GM19438 (cell line): ENCODE results near the gene PSMB5.

Experiments used
- ATAC-seq: cut with Tn5 transposase; IDR thresholded peaks from one replicate; pipeline ENCODE4 v1.9.1; 2021; ENCODE audit warnings: low read depth; ENCODE audit not compliant: unreplicated experiment

The PSMB5 gene

DNA sequence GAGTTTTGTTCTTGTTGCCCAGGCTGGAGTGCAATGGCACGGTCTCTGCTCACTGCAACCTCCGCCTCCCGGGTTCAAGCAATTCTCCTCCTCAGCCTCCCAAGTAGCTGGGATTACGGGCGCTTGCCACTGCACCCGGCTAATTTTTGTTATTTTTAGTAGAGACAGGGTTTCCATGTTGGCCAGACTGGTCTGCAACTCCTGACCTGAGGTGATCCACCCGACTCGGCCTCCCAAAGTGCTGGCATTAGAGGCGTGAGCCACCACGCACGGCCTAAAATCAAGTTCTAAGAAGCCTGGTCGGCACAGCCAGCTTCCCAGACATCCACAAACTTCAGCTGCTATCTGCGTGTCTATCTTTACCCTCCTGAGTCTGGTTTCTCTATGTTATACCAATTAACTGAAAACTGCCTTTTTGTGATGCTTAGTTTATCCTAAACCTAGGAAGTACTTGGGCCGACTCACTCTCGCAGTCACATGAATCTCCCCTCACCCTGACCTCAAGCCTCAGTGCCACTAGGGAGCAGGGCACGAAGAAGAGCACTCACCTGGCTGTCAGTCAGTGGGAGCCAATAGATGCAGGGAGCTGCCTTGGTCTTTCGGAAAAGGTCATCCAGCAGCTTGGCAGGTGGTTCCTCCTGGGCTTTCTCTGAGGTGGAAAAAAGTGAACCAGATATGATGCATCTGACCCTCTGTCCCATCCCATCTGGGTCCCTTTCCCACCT, 26.0 kb upstream of the PSMB5 start:
- no peak for ATAC-seq

DNA sequence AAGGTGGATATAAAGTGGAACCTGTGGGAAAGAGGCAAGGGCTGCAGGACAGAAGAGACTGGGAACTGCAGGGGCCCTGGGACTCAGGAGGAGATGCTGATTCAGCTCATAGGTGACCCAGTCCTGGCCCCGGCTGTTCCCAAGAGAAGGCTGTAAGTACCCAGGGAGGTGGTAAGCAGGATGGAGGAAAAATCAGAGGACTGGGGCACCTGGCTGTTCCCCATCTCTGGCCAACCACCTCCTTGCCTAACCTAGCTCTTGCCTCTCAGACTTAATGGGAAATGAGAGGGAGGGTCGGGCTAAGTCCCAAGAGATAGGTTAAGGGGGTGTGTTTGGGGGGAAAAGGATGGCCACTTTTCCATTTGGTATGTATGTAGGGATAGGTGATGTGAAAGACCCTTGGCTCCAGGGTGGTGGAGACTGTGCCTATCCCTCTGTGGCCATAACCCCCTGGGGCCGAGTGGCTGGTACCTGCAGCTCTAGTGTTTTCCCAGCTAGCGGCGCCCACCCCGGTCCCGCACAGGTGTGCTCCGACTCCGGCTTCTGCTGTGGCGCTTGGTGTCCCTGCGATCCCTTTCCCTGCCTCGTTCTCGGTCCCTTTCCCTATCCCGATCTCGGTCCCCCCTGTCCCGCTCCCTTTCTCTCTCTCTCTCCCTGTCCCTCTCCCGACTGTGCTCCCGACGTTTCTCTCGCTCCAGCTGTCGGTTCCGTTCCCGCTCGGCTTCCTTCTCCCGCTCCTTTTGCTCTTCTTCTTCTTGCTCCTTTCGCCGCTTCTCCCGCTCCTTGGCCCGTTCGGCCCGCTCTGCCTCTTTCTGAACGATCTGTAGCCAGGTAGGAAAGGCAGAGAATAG, 24.2 kb upstream of the PSMB5 start:
- no peak for ATAC-seq

DNA sequence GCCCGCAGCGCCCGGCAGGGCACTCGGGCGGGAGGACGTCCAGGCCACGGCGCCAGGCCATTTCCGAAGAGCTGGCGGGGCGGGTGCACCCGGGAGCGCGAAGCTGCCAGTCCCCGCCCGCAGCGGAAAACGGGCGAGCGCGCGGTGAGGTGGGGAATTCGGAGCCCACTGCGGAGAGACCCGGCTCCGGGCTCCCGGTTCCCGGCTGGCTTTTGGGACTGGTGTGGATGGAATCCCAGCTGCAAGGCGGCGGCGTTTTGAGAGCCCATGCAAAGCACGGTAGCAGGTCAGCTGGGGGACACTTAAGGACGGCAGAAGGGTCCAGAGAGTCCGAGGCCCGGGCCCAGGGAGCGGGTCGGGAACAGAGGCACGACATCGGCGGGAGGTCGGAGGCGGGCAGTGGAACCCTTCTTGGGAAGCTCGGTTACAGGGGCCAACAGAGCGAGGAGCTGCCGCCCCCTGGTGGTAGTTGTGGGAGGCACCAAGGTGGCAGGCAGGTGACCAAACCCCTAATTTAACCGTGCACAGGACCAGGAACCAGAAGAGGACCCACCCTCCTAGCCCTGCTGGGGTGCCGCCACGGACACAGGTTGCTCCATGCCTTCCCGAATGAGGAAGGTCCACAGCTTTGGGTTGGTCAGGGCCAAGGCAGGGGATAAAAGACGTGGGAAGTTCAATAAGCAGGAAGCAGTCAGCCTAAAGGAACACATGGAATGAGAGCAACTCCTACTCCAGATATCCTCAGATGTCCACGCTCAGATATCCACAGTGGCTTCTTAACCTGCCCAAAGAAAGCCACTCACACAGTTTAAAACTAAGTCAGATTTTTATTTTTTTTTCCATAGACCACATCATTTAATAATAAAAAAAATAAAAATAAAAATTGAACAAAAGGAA, 23.3 kb upstream of the PSMB5 start:
- peak; percentile 62 for ATAC-seq

DNA sequence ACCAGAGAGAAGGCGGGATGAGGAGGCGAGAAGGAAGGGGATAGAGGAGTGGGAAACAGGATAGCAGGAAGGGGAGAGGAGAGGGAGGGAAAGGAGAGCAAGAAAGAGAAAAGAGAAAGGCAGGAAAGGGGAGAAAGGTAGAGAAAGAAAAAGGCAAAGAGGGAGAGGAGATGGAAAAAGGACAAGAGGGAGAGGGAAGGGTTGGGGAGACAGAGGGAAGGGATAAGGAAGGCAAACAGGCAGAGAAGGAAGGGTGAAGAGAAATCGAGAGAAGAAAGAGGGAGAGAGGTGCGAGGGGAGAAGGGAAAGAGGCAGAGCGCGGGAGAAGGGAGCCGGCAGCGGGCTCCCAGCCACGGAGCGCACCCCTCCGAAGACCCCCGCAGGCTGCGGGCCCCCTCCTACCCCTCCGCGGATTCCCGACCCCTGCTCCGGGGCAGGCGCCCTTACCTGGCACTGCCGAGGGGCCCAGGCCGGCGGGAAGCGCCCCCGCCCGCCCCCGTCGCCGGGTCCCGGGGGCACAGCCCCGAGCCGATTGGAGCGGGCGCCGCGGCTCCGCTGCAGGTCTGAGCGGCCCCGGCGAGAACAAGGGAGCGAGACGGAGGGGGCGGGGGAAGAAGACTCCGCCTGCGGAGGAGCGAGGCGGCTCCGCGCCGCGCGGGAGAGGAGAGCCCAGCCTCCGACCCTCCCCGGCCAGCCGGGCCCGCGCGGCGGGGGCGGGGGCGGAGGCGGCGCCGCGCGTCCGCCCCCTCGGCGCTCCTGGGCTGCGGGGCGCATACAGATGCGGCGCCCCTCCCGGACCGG, 22.5 kb upstream of the PSMB5 start, which contains the start of gene CDH24:
Gene CDH24 (minus strand): TSS at position 565 of the 801 bp plus-strand sequence. CDS start 1,787 bp downstream, outside the sequence.
- ATAC-seq: peak; percentile 54

DNA sequence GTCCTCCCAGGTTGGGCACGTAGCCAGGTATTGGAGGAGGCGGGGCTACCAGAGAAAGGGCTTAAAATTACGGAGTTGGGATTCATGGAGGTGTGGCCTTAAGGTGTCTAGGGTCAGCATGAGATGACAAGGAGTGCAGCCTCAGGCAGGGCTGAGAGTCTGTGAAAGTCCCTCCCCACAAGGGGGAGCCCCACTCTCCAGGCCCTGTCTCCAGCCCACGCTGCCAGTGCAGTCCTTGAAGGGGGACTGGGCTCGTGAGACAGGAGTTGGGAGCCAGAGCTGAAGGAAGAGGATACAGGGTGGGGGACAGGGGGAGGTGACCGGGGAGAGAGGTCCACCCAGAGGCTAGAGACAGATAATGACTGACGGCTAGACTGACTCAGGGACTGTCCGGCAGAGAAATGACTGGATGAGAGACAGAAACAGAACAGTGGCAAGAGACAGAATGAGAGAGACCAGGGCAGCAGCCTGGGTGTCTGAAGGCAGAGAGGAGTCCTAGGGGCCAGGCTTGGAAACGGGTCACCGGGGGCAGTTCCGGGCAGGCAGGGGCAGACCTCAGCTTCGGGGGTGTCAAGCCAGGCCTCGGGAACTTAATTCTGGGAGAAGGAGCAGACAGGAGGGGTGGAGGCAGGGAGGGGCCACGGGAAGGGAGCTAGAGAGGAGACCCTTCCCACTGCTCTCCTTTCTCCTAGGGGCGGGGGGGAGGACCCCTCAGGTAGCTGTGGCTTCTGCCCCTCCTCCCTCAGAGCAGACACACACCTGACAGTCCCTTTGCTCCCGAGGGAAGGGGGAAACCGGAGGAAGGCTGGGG, 21.6 kb upstream of the PSMB5 start:
- ATAC-seq: peak; percentile 50

DNA sequence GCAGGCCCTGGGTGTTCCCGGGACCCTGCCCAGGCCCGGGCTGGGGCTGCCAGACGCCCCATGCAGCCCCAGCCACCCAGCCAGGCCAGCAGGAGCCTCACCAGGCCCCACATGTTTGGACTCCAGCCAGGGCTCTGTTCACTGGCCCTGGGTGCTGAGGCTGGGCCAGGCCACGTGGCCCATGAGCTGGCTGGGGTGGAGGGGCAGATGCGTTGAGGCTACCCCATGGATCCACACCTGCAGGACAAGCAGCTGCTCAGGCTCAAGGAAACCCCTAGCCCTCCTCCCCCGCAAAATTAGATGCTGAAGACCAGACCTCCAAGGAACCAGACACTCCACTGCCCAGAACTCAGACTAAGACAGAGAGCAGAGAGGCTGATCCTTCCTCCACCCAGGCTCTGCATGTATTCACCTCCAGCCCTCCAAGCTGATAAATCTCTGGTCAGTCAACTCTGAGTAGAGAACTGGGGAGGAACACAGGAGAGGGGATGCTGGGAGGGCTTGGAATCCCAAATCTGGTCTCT, 21.0 kb upstream of the PSMB5 start:
- ATAC-seq: no peak

DNA sequence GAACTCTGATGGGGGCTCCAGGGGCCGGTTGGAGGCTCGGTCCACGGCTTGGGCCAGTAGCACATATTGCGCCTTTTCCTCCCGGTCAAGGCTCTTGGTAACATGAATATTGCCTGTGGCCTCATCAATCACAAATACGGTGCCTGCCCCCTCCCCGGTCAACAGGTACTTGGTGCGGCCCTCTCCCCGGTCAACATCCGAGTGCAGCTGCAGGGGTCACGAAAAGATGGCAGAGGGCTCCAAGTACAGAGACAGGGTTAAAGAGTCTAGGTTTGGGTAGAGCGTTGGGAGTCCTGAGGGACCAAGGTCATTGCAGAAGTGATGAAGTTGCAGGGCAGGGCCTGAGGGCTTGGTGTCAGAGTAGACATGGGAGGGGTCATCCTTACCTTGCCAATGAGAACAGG, 20.4 kb upstream of the PSMB5 start:
- no peak for ATAC-seq

DNA sequence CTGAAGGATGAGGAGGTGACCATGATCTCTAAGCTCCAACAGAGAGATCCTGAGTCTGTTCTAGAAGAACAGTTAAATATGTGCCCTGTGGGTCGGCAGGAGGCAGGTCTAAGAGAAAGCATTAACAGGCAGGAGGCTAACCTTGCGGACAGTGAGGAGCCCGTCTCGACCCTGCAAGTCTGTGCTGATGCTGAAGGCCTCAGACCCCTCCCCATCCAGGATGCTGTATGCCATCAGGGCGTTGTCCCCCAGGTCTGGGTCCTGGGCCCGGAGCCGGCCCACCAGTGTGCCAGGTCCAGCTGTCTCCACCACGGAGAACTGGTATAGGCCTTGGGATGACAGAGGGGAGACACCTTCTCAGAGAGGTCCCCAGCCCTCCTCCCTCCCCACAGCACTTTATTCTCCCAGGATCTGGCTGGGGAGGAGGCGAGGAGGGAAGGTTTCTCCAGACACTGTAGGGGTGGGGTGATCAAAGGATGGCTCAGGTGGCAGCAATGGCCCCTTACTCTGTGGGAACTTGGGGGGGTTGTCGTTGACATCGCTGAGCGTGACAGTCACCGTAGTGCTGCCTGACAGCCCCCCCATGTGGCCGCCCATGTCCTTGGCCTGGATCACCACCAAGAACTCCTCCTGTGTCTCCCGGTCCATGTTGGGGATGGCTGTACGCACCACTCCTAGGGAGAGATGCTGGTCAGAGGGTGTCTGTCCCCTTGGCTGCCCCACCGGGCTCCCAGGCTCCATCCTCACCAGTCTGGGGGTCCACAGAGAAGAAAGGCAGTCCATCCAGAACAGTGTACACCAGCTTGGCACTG, 19.5 kb upstream of the PSMB5 start:
- ATAC-seq: no peak

DNA sequence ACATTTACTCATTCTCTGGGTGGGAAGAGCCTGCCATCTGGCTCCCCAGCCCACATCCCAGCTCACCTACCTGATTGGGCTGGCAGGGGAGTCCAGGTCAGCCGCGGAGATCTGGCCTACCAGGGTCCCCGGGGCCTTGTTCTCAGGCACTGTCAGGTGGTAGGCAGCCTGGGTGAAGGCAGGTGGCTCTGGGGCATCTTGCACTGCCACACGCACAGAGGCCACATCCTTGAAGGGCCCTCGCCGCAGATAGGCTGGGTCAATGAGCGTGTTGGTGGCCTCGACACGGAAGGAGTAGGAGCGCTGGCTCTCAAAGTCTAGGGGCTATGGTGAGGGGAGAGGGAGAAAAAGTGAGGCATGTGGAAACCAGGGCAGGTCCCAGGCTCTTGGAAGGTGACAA, 18.7 kb upstream of the PSMB5 start:
- no peak for ATAC-seq

DNA sequence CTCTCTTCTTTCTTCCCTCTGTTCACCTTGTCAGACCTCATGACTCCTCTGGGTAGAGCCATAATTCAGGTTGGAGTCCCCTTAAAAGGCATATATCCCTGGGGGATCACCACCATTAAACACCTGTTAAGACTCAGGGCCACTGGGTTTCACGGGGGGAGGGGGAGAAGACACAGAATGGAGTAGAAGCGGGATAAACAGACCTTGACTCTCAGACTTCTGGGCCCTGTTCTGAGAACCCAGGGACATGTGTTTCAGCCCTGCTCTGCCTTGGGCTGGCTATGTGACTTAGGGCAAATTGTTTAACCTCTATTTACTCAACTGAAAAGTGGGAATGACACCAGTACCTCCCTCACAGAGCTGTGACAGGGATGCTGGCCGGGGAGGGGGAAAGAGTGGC, 18.0 kb upstream of the PSMB5 start:
- no peak for ATAC-seq

DNA sequence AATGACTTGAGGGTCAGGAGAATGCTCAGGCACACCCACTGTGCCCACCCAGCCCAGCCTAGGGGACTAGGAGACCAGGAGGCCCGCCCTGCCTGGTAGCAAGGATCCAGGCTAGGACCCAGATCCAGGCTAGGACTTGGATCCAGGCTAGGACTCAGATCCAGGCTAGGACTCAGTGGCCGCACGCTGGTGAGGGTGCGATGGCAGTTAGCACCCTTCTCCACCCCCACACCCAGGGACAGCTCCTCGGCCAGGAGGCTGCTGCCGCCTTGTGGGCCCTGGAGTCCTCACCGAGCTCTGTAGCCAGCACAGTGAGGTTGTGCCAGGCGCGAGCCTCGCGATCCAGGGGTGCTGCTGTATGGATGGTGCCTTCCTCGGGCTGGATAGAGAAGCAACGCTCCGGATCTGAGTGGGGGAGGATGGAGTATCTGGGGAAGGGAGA, 17.5 kb upstream of the PSMB5 start:
- no peak for ATAC-seq

DNA sequence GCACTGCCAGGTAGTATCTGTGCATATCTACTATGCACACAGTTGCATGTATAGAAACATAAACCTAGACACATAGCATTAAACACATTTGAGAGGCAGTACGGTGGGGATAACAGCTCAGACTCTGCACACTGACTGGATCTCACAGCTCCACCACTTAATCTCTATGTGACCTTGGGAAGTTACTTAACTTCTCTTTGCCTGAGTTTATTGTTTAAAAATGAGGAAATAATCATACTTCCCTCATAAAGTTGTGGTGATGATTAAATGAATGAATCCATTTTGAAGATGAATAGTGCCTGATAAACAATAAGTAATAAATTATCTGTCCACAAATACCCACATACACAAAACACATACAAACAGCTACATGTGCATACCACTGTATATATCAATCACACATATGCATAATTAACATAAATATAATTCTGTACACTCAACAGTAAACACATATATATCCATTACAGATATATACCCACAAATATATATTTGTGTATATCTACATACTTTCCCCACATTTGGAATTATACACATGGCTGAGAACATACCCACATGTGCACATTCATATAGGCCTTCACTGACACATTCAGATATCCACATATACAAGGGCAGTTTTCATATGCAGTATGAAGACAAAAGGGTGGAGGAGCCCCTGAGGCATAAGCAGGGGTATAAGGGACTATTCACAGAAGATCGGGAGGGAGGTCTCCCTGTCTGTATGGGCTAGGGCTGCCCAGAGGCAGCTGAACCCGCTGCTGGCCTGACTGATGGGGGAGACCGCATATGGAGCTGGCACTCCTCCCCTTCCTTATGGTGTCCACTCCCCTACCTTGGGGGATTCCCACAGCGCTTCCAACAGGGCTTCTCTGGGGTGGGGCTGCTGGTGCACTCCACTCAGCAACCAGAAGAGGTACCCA, 16.7 kb upstream of the PSMB5 start:
- ATAC-seq: no peak

DNA sequence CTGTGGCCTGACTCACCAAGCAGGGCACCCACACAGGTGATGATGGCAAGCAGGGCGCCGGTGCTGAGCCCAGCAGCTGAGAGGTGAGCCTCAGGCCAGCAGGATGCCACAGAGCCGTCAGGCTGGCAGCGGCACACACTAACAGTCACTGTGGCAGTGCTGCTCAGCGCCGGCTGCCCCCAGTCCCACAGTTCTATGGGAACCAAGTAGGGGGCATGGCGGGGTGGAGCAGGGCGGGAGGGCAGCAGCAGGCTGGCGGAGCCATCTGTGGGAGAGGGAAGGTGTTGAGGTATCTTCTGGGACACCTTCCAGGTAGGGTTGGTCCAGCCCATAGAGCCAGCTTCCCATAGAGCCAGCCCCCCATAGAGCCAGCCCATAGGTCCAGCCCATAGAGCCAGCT, 14.3 kb upstream of the PSMB5 start:
- ATAC-seq: no peak

DNA sequence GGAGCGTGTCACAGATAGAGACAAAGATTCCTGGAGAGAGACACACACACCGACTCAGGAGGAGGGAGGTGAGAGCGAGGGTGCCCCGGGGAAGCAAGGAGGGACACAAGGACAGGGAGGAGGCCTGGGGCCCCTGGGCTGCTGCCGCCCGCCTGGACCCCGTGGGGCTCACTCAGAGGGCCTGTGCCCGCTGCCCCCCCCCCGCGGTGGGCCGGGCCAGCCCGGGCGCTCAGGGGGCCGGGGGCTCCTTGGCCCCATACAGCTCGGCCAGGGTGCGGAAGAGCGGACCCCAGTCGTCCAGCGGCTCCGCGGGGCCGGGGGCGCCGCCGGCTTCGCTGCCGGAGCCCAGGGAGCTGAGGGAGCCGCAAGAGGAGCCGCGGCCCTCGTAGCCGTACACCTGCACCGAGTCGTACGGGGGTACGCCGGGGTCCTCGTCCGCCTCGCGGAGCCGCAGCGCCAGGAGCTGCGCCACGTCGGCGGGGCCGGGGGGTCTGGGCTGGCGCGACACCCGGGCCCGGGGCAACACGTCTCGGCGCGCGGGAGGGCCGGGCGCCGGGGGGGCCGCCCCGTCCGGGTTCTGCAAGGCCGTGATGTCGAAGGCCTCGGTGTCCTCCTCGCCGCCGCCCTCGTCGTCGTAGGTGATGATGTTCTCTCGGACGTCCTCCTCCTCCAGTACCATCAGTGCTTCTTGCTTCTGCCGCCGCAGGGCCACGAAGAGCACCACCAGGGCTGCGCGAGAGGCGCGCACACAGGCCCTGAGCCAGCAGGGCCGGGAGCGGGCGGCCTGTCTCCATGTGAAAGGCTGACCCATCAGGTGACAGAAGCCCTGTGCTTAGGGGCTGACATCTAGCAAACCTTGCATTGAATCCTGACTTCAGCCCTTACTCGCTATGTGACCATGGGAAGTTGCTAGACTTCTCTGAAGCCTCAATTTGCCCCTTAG, 13.3 kb upstream of the PSMB5 start:
- no peak for ATAC-seq

DNA sequence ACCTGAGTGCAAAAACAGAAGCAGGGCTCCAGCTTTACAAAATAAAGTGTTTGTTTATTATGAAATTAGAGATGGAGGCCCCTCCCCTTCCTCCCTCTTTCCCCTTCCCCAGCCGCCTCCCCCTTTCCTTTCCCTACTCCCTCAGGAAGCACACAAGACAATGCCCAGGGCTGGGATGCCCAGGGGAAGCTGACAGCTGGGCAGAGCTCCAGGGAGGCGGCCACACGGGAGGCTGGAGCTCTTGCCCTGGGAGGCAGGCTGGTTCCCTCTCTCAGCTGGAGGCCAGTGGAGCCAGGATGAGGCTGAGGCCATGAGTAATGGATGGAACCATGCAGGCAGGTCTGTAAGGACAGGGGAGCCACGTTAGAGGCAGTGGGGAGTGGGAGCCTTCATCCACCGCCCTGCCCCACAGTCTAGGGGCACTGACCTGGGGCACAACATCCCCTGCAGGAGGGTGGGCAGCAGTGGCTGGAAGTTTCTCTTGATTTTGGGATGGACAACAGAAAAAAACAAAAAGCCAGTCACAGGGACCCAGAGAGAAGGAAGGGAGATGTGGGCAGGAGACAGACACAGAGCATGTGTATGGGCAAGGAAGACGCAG, 12.4 kb upstream of the PSMB5 start:
- no peak for ATAC-seq
